GM18517 (cell line): ENCODE measurements around the gene STK16.
"Not testable (repeated sequence)": the region's sequence is repeated elsewhere in the genome, so short reads cannot be mapped to it uniquely, and the experiment has no call there.

Source experiments
- ATAC-seq: cut with Tn5 transposase; IDR thresholded peaks from one replicate; pipeline ENCODE4 v1.9.1; 2021; ENCODE audit warnings: mild to moderate bottlenecking, moderate library complexity; ENCODE audit not compliant: unreplicated experiment

Gene STK16

DNA sequence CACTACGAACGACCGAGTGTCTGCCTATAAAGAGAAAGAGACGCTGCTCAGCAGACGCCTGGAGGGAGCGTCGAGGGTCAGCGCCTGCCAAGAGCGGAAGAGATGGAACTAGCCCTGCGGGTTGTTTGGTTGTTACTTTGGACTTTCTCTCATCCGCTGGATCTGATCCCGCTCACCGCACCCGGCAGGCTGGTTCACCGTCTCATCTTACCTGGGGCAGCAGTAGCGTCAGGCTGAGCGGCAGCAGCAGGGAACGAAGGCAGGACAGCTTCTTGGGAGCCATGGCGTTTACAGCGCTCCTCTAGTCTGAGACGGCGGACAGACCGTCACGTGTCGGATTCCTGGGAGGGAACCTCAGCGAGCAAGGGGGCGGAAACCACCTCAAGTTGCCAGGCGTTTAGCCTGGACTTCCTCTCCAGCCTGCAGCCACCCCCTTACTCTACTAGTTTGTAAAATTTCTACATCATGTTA is 2.0 kb upstream of the STK16 start:
- no peak for ATAC-seq

DNA sequence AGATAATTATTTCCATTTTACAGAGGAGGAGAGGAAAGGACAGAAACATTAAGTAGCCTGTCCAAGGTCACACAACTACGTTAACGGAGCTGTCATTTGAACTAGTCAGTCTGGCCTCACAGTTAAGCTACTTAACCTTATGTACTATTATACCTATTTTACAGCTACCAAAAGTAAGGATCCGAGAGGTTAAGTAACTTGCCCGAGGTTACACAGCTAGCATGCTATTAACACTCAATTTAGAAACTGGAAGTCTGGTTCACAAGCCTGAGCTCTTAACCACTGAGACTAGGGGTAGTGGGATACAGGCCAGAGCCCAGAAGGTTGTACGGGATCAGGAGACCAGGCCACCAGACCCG is 511 bp upstream of the STK16 start:
- ATAC-seq, result no peak

DNA sequence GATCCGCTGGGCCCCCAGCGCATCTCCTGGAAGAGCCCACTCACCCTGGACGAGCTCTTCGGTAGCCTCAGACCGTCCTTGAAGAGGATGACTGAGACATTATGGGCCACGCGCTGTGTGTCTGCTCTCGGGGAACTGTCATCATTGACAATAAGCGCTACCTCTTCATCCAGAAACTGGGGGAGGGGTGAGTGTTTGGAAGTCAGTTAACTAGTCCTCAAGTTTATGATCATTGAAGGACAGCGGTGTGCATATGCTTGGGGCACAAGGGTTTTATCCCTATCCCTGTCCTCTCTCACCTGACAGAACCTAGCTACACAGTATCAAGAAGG is 586 bp downstream of the STK16 start:
- no peak for ATAC-seq

DNA sequence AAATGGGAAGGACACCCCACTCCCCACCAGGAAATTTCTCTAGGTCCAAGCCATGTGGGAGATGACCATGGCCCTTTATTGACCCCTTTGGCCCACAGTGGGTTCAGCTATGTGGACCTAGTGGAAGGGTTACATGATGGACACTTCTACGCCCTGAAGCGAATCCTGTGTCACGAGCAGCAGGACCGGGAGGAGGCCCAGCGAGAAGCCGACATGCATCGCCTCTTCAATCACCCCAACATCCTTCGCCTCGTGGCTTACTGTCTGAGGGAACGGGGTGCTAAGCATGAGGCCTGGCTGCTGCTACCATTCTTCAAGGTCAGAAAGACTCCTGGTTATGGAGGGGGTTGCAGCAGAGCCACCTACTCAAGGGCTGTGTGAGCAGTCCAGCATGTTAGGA is 1.3 kb downstream of the STK16 start:
- ATAC-seq, result no peak

DNA sequence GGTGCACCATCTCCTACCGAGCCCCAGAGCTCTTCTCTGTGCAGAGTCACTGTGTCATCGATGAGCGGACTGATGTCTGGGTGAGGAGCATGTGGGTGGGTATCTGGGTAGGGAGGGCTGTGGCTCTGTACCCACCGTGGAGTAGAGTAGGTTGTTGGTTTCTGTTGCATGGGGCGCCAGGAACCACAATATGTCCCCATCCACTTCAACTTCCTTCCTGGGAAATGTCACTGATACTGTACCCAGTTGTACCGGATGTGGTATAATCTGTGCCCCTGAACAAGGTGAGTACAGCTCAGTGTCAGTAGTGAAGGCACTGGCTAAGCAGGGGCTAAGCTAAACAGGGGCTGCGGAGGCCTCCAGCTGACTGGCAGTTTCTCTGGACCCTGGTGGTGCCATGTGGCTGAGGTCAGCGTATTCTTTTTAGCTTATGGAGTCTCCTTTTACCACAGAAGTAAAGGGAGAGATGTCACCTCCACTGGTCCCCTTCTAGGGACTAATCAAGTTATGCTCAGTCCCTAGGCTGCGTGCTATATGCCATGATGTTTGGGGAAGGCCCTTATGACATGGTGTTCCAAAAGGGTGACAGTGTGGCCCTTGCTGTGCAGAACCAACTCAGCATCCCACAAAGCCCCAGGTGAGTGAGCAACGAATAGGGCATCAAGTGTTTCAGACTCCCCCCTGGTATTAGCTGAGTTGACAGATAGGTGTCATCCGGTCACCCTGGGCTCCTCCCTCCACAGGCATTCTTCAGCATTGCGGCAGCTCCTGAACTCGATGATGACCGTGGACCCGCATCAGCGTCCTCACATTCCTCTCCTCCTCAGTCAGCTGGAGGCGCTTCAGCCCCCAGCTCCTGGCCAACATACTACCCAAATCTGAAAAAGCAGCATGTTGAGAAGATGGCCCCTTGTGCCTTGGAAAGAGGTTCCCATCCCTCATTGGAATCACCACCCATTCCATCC is 2.7 kb downstream of the STK16 start:
- no peak for ATAC-seq

DNA sequence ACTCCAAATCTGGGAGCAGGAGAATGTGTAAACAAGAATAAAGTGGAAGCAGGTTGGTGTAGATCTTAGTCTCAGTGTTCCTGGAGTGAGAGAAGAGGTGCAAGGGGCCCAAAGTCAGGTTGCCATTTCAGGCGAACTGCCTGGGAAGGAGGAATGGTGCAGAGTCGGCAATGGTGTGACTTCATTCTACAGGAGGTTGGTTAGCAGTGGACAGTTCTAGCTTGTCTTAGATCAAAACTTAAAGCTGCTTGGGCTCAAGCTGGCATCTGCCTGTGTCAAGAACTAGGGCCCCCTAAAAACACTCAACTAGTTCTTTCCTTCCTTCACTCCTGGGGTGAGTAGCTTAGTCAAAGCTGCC is 3.5 kb downstream of the STK16 start:
- no peak for ATAC-seq

DNA sequence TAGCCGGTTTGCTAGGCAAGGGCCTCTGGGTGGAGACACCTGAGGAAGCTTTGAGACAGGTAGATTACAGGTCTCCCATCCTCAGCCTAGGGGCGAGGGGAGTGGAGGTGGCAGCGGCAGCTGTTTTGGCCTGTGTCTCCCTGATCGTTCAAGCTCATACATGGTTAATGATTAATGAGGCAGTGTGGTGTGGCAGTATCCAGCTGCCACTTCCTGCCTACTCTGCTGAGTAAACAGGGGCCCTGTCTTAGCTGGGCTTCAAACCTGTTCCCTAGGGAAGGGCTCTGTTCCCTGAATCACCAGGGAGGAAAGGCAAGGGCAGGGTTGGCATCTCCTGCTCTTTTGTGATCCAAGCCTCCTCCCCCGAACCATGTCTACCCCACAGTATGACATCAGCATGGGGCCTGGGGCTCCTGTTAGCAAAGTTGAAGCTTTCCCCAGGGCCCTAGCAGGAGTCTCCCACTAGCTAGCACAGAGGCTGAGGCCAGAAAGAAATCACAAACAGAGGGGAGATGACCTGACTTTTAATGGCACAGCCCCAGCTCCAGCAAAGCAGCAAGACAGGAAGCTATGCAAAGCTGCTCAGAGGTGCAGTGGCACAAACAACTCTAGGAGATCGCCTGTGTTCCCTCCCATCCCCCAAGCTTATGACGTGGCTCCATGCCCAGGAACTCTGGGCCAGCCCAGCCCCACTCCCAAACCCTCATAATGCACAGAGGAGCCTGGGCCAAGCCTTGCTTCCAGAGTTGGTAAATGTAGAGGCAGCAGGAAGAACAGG is 4.1 kb downstream of the STK16 start:
- ATAC-seq, result peak; percentile 52

DNA sequence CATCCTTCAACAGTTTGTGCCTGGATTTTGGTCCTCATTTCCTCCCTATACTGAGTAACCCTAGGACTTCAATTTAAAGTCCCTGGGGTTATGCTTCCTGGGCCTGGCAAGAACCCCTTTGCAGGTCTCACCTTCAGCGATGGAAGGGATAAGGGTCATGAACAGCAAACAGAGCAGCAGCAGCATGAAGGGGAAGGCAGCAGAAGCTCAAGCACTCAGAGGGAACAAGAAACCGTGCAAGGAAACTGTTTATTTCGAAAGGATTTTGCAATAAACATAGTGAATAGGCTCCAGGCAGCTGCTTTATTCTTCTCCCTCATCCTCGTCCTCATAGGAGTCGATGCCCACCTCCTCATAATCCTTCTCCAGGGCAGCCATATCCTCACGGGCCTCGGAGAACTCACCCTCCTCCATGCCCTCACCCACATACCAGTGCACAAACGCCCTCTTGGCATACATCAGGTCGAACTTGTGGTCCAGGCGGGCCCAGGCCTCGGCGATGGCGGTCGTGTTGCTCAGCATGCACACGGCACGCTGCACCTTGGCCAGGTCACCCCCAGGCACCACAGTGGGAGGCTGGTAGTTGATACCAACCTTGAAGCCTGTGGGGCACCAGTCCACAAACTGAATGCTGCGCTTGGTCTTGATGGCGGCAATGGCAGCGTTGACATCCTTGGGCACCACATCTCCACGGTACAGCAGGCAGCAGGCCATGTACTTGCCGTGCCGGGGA is 4.9 kb downstream of the STK16 start:
- no peak for ATAC-seq

DNA sequence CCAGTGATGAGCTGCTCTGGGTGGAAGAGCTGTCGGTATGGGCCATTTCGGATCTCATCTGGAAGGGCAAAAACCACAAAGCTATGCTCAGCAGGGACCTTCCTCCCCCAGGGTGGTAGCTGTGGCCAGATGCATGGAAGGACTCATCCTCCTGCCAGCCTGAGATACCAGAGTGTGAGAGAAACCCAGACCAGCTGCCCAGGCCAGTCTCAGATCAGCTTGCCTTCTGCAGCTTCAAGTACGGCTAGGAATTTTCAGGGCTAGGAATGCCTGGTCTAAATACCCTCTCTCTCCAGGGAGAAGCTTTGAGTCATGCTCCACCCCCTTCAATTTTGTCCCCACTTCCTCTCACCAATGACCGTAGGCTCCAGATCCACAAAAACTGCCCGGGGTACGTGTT is 6.4 kb downstream of the STK16 start:
- no peak for ATAC-seq

DNA sequence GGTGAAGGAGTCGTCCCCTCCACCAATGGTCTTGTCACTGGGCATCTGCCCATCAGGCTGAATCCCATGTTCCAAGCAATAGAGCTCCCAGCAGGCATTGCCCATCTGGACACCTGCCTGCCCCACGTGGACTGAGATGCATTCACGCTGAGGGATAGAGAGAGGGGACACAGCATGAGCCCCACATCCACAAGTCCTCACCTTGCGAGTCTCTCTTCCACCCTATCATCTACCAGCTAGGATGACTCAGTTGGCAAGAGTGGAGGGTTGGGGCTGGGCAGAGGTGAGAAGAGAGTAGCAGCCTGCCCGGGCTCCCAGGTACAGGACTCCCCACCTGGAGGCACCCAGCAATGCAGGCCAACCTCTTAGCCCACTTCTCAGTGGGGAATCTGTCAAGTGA is 6.8 kb downstream of the STK16 start:
- no peak for ATAC-seq

DNA sequence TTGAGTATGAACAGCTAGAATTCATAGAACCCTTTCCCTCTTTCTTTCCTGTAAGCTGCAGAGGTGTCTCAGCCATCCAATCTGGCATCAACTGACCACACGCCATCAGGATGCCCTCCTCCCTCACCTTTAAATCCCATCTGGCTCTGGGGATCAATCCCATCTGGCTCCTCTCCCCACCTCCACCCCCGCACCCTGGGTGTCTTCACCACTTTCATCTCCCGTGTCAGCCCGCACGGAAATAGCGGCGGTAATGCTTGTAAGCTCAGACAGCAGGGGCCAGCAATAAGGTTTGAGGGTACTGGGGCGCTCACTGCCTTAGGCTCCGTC is 7.3 kb downstream of the STK16 start:
- ATAC-seq, result no peak

DNA sequence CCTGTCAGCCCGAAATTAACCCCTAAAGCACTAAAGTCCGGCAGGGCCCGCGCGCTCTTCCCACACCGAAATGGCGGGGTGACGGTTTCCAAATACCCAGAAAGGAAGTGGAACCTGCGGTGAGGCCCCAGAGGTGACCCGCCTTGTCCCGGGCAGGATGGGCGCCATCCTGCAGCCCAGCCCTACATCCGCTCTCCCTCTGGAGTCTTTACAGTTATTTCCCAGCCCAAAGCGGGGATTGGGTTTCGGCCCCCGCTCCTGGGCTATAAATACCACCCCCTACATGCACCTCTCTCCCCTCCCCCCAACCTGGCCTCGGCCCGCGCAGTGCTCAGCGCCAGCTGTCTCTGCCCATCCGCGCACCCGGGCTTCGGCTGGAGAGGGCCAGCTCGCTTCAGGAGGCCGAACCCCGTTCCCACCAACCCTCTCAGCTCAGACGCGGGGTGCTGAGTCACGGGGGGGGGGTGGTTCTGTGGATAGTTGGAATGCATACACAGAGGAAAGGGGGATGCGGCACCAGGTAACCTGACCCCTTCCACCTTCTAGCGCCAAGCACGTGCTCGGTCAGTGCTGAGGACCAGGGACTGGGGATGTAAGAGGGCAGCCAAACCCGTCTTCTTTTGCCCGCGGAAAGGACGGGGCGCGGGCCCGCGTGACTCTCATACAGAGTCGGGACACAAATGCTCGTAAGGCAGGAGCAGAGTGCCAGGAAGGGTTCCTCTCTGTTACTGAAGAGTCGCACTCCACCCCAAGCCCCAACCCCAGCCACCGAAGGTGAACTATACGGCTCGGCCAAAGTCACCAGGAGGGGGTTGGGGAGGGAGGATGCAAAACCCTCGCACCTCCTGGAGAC is 7.8 kb downstream of the STK16 start, which contains the start of gene TUBA4B:
TUBA4B (plus strand) TSS at position 344 of the 853 bp plus-strand sequence; CDS start at position 509, 165 bp downstream.
- peak; percentile 10 for ATAC-seq

DNA sequence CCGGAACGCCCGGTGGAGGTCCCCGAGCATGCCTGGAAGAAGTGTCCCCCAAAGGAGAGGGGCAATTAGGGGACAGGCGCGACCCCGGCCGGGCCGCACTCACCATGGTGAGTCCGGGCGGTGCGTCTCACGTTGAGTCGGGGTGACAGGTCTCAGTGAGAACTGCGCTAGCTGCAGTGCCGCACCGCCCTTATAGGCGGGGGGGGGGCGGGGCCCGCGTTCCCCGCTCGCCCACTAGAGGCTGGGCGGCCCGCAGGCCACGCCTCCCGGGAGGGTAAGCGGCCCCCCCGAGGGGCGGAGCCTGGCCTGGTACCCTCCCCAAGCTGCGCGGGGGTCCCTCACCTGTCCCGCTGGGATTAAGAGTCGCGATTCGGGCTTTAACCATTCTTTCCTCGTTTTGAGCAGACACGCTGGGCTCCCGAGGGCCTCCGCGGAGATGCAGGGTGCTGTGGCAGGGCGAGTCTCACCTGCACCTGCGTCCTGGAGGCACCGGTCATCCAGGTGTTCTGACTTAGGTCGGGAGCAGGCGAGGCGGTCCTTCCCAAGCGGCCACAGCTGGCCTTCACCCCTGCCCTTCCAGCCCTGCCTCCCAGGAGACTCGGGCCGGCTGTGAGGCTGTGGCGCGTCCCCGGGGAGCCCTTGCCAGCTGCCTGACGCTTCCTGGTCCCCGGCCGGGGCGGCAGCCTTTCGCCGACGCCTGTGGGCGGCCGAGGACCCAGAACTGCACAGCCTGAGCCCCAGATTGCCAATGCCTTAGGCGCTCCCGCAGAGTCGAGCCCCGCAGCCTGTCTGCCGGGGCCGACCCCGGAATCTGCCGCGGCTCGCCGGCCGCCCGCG is 8.7 kb downstream of the STK16 start, which contains the start of gene TUBA4A:
TUBA4A (minus strand) TSS at position 166 of the 837 bp plus-strand sequence; CDS start at position 106, 60 bp downstream.
- peak; percentile 29 for ATAC-seq

DNA sequence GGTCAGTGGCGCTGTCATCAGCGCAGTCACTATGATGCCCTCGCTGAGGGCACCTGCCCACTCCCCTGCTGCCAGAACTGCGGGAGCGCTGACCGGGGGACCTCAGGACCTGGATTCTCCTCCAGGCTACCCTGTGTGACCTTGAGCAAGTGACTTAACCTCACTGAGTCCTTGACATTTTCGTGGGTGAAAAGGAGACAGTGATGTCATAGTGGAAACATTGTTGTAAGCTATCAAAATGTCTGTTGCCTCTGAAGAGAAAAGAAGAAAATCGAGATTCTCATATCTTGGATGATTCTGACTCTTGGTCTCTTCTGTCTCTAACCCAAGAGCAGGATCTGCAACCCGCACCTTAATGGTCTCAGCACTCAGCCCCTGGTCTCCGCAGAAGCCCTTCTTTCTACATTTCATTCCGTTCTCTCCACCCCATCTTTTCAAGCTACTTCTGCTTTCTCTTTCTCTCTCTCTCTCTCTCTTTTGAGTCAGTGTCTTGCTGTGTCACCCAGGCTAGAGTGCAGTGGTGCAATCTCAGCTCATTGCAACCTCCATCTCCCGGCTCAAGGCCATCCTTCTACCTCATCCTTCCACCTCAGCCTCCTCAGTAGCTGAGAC is 9.4 kb downstream of the STK16 start:
- ATAC-seq, result peak; percentile 34

DNA sequence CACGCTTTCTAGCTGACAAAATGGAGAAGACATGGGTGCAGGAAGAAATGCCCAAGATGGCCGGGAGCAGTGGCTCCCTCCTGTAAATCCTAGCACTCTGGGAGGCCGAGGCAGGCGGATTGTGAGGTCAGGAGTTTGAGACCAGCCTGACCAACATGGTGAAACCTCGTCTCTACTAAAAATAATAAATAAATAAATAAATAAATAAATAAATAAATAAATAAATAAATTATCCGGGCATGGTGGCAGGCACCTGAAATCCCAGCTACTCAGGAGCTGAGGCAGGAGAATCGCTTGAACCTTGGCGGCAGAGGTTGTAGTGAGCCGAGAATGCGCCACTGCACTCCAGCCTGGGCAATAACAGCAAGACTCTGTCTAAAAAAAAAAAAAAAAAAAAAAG is 13.7 kb downstream of the STK16 start:
- ATAC-seq, result not testable (repeated sequence)

DNA sequence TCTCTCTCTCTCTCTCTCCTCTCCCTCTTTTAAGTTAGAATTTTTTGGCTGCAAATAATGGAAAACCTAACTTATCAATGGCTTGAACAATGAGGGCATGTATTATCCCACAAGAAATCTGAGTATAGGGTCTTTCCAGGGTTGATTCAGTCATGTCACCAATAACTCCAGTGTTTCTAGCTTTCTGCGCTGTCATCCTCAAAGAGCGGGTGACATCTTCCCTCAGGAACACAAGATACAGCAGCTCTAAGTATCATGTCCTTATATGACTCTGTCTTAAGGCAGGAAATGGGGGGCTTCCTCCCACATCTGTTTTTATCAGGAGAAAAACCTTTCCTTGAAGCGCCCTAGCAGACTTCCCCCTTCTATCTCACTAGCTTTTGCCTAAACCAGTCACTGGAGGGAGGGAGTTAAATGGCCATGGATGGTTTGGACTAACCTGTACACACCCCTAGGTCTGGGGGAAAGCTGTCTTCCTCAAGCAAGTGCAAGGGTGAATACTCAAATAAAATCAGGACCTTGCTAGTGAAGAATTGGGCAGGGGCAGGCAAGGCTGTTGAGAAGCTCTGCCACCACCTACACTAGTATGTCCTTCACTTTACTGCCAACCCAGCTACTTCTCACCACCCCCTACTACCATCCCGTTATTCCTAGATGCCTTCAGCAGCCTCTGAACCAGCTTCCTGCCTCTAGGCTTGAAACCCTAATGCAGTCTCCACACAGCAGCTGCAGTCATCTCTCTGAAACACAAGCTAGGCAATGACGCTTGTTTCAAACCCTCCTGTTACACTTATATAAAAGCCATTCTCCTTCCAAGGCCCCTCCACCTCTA is 16.0 kb downstream of the STK16 start:
- ATAC-seq, result no peak

DNA sequence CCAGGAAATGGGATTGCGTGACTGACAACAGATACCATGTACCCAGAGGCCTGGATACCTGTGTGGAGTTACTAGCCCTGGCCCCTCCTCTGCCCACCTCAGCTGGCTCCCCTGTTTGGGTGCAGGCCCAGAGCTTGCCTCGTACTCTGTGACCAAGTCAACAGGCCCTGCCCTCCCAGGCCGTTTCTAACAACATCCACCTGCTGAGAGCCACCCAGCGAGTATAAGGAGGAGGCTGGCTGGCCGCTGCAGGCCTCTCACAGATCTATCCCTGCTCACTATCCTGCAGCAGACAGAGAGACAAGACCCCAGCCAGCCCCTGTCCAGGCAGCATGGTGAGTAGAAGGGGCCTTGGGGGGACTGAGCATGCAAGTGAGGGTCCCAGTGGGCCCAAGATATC is 21.0 kb downstream of the STK16 start:
- no peak for ATAC-seq

DNA sequence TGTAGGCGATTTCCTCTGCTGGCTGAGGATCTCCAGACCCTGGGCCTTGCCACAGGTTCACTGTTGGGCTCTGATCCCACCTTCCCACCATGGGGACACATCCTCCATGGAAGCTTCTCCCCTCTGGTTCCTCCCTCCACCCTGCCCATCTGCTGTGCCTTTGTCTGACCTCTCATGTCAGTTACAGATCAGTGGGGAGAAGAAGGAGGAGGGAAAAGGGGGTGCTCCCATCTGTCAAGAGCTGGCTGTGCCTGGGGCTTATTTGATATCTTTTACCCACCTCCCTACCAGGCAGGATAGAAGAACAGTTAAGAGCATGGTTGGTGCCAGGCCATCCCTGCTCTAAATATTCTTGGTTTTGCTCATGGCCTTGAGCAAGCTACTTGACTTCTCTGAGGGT is 21.6 kb downstream of the STK16 start:
- no peak for ATAC-seq
